Measurements from ENCODE around the gene S100A1. TPM values are rescaled to one million over a fixed set of nuclear protein-coding genes. Genes with fewer than 3 reads are reported as not detected.

The S100A1 gene
- total and polyA plus RNA-seq, 2 of the 13 experiments (the other 11 are each of a cell fraction or from before 2014, with no cell fraction given), result 120 to 251 TPM

GRCh38 chr1:153608742-153609584, 19.3 kb upstream of the S100A1 start (continued):
- 0 out of 2 replicates have a peak, but pooled peaks have one; percentile 6 for TF ChIP-seq ERF (CRISPR knock-in tag; IDR thresholded peaks at IDR 0.05)
- peak; percentile 48; the same call in 1 of the 2 replicates for TF ChIP-seq ZIK1 (CRISPR knock-in tag; IDR thresholded peaks at IDR 0.05; ENCODE audit: borderline replicate concordance, low read depth)
- TF ChIP-seq RFX5 (IDR thresholded peaks at IDR 0.05; ENCODE audit: low read depth, low read length), result no peak
- TF ChIP-seq ZFP37 (CRISPR knock-in tag; IDR thresholded peaks at IDR 0.05; ENCODE audit: borderline replicate concordance), result no peak; the same call in 1 of the 2 replicates
- peak; percentile 58 for TF ChIP-seq KAT8 (CRISPR knock-in tag; IDR thresholded peaks at IDR 0.05)
- peak; percentile 49; the same call in 1 of the 2 replicates for TF ChIP-seq SKIL (CRISPR knock-in tag; IDR thresholded peaks at IDR 0.05; ENCODE audit: borderline replicate concordance)
- TF ChIP-seq HHEX (CRISPR knock-in tag; IDR thresholded peaks at IDR 0.05), result no peak
- TF ChIP-seq, protein P1, sequence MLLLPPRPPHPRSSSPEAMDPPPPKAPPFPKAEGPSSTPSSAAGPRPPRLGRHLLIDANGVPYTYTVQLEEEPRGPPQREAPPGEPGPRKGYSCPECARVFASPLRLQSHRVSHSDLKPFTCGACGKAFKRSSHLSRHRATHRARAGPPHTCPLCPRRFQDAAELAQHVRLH (CRISPR knock-in tag; IDR thresholded peaks at IDR 0.05; ENCODE audit: borderline replicate concordance, low read depth), result peak; percentile 56; the same call in 1 of the 2 replicates
- TF ChIP-seq PHF21A (CRISPR knock-in tag; IDR thresholded peaks at IDR 0.05), result peak; percentile 94
- no peak for TF ChIP-seq MAFF (IDR thresholded peaks at IDR 0.05; ENCODE audit: low read depth, low read length)
- TF ChIP-seq, protein P2, sequence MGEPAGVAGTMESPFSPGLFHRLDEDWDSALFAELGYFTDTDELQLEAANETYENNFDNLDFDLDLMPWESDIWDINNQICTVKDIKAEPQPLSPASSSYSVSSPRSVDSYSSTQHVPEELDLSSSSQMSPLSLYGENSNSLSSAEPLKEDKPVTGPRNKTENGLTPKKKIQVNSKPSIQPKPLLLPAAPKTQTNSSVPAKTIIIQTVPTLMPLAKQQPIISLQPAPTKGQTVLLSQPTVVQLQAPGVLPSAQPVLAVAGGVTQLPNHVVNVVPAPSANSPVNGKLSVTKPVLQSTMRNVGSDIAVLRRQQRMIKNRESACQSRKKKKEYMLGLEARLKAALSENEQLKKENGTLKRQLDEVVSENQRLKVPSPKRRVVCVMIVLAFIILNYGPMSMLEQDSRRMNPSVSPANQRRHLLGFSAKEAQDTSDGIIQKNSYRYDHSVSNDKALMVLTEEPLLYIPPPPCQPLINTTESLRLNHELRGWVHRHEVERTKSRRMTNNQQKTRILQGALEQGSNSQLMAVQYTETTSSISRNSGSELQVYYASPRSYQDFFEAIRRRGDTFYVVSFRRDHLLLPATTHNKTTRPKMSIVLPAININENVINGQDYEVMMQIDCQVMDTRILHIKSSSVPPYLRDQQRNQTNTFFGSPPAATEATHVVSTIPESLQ (CRISPR knock-in tag; conservative IDR thresholded peaks at IDR 0.05), result no peak
- peak; percentile 14 to 55; a peak in 3 of 4 replicates for TF ChIP-seq EP300 (IDR thresholded peaks at IDR 0.05; ENCODE audit: low read depth in 2 of 2, low read length in 2 of 2)
- TF ChIP-seq EP300 (CRISPR knock-in tag; IDR thresholded peaks at IDR 0.05; ENCODE audit: borderline replicate concordance), result peak; percentile 54; the same call in 1 of the 2 replicates
- TF ChIP-seq MTA1 (CRISPR knock-in tag; IDR thresholded peaks at IDR 0.05; ENCODE audit: borderline replicate concordance), result 0 out of 2 replicates have a peak, but pooled peaks have one; percentile 75
- TF ChIP-seq NR2F1 (CRISPR knock-in tag; IDR thresholded peaks at IDR 0.05), result peak; percentile 28 to 74; a peak in 3 of 4 replicates
- no peak for TF ChIP-seq KLF12 (CRISPR knock-in tag; IDR thresholded peaks at IDR 0.05; ENCODE audit: borderline replicate concordance)
- no peak for TF ChIP-seq SYNCRIP (IDR thresholded peaks at IDR 0.05; ENCODE audit: insufficient read depth, low read depth, low read length)
- TF ChIP-seq PRDM10 (CRISPR knock-in tag; IDR thresholded peaks at IDR 0.05; ENCODE audit: low read depth), result no peak
- TF ChIP-seq MAZ (IDR thresholded peaks at IDR 0.05; ENCODE audit: borderline replicate concordance, low read depth, low read length), result peak; percentile 48; the same call in 1 of the 2 replicates
- TF ChIP-seq MAZ (CRISPR knock-in tag; IDR thresholded peaks at IDR 0.05; ENCODE audit: low read depth), result peak; percentile 64; the same call in 1 of the 2 replicates
